Measurements from ENCODE around the gene FKBP6. TPM values are rescaled to one million over a fixed set of nuclear protein-coding genes. Genes with fewer than 3 reads are reported as not detected.

FKBP6 gene
- total and polyA plus RNA-seq, 2 of the 13 experiments (the other 11 are each of a cell fraction or from before 2014, with no cell fraction given) = 0.07 to 0.20 TPM

DNA sequence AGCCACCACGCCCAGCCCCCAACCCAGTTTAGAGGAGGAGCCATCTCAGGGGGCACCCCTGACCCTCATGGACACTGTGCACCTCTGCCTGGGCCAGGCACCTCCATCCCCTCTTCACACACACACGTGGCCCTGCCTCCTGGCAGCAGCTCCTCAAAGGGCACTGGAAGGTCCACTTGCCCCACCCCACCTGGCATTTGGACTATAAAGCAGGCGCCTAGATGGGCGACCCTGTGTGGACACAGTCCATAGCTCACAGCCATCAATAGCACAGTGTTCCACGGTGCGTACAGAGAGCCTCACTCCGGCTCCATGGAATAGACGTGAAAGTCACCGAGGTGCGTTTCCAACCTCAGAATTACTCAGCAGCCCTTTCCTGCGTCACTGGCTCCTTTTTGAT is 41.0 kb downstream of the FKBP6 start (continued):
- TF ChIP-seq, protein P1, sequence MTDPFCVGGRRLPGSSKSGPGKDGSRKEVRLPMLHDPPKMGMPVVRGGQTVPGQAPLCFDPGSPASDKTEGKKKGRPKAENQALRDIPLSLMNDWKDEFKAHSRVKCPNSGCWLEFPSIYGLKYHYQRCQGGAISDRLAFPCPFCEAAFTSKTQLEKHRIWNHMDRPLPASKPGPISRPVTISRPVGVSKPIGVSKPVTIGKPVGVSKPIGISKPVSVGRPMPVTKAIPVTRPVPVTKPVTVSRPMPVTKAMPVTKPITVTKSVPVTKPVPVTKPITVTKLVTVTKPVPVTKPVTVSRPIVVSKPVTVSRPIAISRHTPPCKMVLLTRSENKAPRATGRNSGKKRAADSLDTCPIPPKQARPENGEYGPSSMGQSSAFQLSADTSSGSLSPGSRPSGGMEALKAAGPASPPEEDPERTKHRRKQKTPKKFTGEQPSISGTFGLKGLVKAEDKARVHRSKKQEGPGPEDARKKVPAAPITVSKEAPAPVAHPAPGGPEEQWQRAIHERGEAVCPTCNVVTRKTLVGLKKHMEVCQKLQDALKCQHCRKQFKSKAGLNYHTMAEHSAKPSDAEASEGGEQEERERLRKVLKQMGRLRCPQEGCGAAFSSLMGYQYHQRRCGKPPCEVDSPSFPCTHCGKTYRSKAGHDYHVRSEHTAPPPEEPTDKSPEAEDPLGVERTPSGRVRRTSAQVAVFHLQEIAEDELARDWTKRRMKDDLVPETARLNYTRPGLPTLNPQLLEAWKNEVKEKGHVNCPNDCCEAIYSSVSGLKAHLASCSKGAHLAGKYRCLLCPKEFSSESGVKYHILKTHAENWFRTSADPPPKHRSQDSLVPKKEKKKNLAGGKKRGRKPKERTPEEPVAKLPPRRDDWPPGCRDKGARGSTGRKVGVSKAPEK (CRISPR knock-in tag; IDR thresholded peaks at IDR 0.05; ENCODE audit: borderline replicate concordance) = no peak
- TF ChIP-seq CC2D1A (CRISPR knock-in tag; IDR thresholded peaks at IDR 0.05) (no peak), AHR (CRISPR knock-in tag; IDR thresholded peaks at IDR 0.05) (no peak), HNRNPK (IDR thresholded peaks at IDR 0.05; ENCODE audit: low read depth, low read length, poor library complexity, severe bottlenecking) (no peak), ZBTB1 (CRISPR knock-in tag; IDR thresholded peaks at IDR 0.05; ENCODE audit: borderline replicate concordance) (no peak), XRCC5 (optimal IDR thresholded peaks at IDR 0.05; ENCODE audit: low read length) (no peak), FOXK1 (CRISPR knock-in tag; IDR thresholded peaks at IDR 0.05; ENCODE audit: borderline replicate concordance, low read depth) (no peak), BCL6 (CRISPR knock-in tag; IDR thresholded peaks at IDR 0.05) (no peak), ZNF614 (CRISPR knock-in tag; IDR thresholded peaks at IDR 0.05; ENCODE audit: borderline replicate concordance) (no peak), HNRNPLL (IDR thresholded peaks at IDR 0.05; ENCODE audit: low read depth, low read length, poor library complexity, severe bottlenecking) (no peak), HNRNPL (IDR thresholded peaks at IDR 0.05; ENCODE audit: low read depth, low read length) (peak; percentile 95), GLI4 (CRISPR knock-in tag; IDR thresholded peaks at IDR 0.05; ENCODE audit: borderline replicate concordance) (no peak), NR2F6 (IDR thresholded peaks at IDR 0.05) (no peak), NR2F6 (CRISPR knock-in tag; IDR thresholded peaks at IDR 0.05) (0 out of 2 replicates have a peak, but pooled peaks have one; percentile 27), CHD2 (IDR thresholded peaks at IDR 0.05; ENCODE audit: low read depth, low read length) (no peak), HDAC2 (CRISPR knock-in tag; IDR thresholded peaks at IDR 0.05) (peak; percentile 34; the same call in 1 of the 2 replicates), TSC22D2 (CRISPR knock-in tag; IDR thresholded peaks at IDR 0.05; ENCODE audit: borderline replicate concordance) (no peak)
- TF ChIP-seq, protein P2, sequence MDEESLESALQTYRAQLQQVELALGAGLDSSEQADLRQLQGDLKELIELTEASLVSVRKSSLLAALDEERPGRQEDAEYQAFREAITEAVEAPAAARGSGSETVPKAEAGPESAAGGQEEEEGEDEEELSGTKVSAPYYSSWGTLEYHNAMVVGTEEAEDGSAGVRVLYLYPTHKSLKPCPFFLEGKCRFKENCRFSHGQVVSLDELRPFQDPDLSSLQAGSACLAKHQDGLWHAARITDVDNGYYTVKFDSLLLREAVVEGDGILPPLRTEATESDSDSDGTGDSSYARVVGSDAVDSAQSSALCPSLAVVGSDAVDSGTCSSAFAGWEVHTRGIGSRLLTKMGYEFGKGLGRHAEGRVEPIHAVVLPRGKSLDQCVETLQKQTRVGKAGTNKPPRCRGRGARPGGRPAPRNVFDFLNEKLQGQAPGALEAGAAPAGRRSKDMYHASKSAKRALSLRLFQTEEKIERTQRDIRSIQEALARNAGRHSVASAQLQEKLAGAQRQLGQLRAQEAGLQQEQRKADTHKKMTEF (CRISPR knock-in tag; IDR thresholded peaks at IDR 0.05) = no peak
- TF ChIP-seq, protein P3, sequence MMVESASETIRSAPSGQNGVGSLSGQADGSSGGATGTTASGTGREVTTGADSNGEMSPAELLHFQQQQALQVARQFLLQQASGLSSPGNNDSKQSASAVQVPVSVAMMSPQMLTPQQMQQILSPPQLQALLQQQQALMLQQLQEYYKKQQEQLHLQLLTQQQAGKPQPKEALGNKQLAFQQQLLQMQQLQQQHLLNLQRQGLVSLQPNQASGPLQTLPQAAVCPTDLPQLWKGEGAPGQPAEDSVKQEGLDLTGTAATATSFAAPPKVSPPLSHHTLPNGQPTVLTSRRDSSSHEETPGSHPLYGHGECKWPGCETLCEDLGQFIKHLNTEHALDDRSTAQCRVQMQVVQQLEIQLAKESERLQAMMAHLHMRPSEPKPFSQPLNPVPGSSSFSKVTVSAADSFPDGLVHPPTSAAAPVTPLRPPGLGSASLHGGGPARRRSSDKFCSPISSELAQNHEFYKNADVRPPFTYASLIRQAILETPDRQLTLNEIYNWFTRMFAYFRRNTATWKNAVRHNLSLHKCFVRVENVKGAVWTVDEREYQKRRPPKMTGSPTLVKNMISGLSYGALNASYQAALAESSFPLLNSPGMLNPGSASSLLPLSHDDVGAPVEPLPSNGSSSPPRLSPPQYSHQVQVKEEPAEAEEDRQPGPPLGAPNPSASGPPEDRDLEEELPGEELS (CRISPR knock-in tag; IDR thresholded peaks at IDR 0.05) = peak; percentile 20; the same call in 1 of the 2 replicates
- TF ChIP-seq, protein P4, sequence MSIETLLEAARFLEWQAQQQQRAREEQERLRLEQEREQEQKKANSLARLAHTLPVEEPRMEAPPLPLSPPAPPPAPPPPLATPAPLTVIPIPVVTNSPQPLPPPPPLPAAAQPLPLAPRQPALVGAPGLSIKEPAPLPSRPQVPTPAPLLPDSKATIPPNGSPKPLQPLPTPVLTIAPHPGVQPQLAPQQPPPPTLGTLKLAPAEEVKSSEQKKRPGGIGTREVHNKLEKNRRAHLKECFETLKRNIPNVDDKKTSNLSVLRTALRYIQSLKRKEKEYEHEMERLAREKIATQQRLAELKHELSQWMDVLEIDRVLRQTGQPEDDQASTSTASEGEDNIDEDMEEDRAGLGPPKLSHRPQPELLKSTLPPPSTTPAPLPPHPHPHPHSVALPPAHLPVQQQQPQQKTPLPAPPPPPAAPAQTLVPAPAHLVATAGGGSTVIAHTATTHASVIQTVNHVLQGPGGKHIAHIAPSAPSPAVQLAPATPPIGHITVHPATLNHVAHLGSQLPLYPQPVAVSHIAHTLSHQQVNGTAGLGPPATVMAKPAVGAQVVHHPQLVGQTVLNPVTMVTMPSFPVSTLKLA (IDR thresholded peaks at IDR 0.05) = peak; percentile 14; the same call in 1 of the 2 replicates
- TF ChIP-seq, protein P5, sequence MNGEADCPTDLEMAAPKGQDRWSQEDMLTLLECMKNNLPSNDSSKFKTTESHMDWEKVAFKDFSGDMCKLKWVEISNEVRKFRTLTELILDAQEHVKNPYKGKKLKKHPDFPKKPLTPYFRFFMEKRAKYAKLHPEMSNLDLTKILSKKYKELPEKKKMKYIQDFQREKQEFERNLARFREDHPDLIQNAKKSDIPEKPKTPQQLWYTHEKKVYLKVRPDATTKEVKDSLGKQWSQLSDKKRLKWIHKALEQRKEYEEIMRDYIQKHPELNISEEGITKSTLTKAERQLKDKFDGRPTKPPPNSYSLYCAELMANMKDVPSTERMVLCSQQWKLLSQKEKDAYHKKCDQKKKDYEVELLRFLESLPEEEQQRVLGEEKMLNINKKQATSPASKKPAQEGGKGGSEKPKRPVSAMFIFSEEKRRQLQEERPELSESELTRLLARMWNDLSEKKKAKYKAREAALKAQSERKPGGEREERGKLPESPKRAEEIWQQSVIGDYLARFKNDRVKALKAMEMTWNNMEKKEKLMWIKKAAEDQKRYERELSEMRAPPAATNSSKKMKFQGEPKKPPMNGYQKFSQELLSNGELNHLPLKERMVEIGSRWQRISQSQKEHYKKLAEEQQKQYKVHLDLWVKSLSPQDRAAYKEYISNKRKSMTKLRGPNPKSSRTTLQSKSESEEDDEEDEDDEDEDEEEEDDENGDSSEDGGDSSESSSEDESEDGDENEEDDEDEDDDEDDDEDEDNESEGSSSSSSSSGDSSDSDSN (CRISPR knock-in tag; IDR thresholded peaks at IDR 0.05) = 0 out of 2 replicates have a peak, but pooled peaks have one; percentile 25

All from HepG2 (cell line).